ENCODE data around the gene NDNF.

GRCh38 chr4:121050300-121050699, 22.0 kb downstream of the NDNF start:
- TF ChIP-seq YY1 (IDR thresholded peaks at IDR 0.05; ENCODE audit: extremely low read depth, insufficient replicate concordance, low read depth, low read length) = no peak
- TF ChIP-seq, protein P1, sequence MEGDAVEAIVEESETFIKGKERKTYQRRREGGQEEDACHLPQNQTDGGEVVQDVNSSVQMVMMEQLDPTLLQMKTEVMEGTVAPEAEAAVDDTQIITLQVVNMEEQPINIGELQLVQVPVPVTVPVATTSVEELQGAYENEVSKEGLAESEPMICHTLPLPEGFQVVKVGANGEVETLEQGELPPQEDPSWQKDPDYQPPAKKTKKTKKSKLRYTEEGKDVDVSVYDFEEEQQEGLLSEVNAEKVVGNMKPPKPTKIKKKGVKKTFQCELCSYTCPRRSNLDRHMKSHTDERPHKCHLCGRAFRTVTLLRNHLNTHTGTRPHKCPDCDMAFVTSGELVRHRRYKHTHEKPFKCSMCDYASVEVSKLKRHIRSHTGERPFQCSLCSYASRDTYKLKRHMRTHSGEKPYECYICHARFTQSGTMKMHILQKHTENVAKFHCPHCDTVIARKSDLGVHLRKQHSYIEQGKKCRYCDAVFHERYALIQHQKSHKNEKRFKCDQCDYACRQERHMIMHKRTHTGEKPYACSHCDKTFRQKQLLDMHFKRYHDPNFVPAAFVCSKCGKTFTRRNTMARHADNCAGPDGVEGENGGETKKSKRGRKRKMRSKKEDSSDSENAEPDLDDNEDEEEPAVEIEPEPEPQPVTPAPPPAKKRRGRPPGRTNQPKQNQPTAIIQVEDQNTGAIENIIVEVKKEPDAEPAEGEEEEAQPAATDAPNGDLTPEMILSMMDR (IDR thresholded peaks at IDR 0.05 in 2 of 3, conservative IDR thresholded peaks at IDR 0.05 in 1 of 3; ENCODE audit: borderline replicate concordance in 1 of 3, insufficient read depth in 1 of 3, low read depth in 2 of 3, low read length in 2 of 3) = peak; percentile 22 to 51 (median 29); a peak in 5 of 6 replicates
- TF ChIP-seq EZH2 (IDR thresholded peaks at IDR 0.05) = no peak
- no peak for TF ChIP-seq POLR2A (IDR thresholded peaks at IDR 0.05; ENCODE audit: borderline replicate concordance, extremely low read depth, insufficient read depth, insufficient read length)
- TF ChIP-seq CEBPB (IDR thresholded peaks at IDR 0.05; ENCODE audit: low read depth) = no peak
- no peak for TF ChIP-seq ZBTB33 (IDR thresholded peaks at IDR 0.05; ENCODE audit: extremely low read depth, insufficient replicate concordance, low read length)
- TF ChIP-seq EZH2phosphoT487 (IDR thresholded peaks at IDR 0.05; ENCODE audit: borderline replicate concordance) = no peak

Measured in HCT116 (cell line).